Neural cell (in vitro differentiated cells): ENCODE measurements around the gene SLCO3A1. TPM values are rescaled to one million over a fixed set of nuclear protein-coding genes. Genes with fewer than 3 reads are reported as not detected.

Source experiments
- H2AFZ ChIP-seq: fragments of 200-600, 300-800 bp; sonication (generic), shearing (Covaris generic); 2 replicates; pipeline ENCODE4 v1.6.0; 2014; ENCODE audit warnings: low read depth, mild to moderate bottlenecking, antibody characterized with exemption, low read length, moderate library complexity
- H3F3A ChIP-seq: fragments of 200-600 bp; shearing (Covaris generic); 2 replicates; pipeline ENCODE4 v1.6.1; 2016; ENCODE audit warnings: mild to moderate bottlenecking, moderate library complexity, mixed read lengths, antibody characterized with exemption, low read length; ENCODE audit not compliant: insufficient read depth, poor library complexity, severe bottlenecking
- H3K27ac ChIP-seq: fragments of 200-600, 300-800 bp; sonication (generic), shearing (Covaris generic); 2 replicates; pipeline ENCODE4 v1.5.1; 2014; ENCODE audit warnings: mild to moderate bottlenecking, low read length, moderate library complexity
- H3K27me3 ChIP-seq: fragments of 300-800, 200-600 bp; sonication (generic), shearing (Covaris generic); 2 replicates; pipeline ENCODE4 v1.6.0; 2014; ENCODE audit warnings: mild to moderate bottlenecking, low read depth, low read length, moderate library complexity; ENCODE audit not compliant: insufficient read depth
- H3K36me3 ChIP-seq: fragments of 300-800, 200-600 bp; sonication (generic), shearing (Covaris generic); 2 replicates; pipeline ENCODE4 v1.5.1; 2014; ENCODE audit warnings: mild to moderate bottlenecking, antibody characterized with exemption, low read length, moderate library complexity; ENCODE audit not compliant: insufficient read depth
- H3K4me2 ChIP-seq: fragments of 300-800, 200-600 bp; sonication (generic), shearing (Covaris generic); 2 replicates; pipeline ENCODE4 v1.6.0; 2014; ENCODE audit warnings: mild to moderate bottlenecking, low read length
- H3K4me3 ChIP-seq: fragments of 300-800, 200-600 bp; sonication (generic), shearing (Covaris generic); 2 replicates; pipeline ENCODE4 v1.5.1; 2014; ENCODE audit warnings: mild to moderate bottlenecking, low read length, moderate library complexity
- H3K79me2 ChIP-seq: fragments of 200-600 bp; shearing (Covaris generic); replicated peaks from 2 replicates; pipeline ENCODE4 v1.6.0; 2014; ENCODE audit warnings: mild to moderate bottlenecking, low read length, moderate library complexity; ENCODE audit not compliant: insufficient read depth
- H3K9ac ChIP-seq: fragments of 300-800, 200-600 bp; sonication (generic), shearing (Covaris generic); 2 replicates; pipeline ENCODE4 v1.6.1; 2016; ENCODE audit warnings: mild to moderate bottlenecking, low read length, mixed read lengths
- H3K9me2 ChIP-seq: fragments of 200-600 bp; shearing (Covaris generic); 2 replicates; pipeline ENCODE4 v1.6.1; 2016; ENCODE audit warnings: mild to moderate bottlenecking, low read length, mixed read lengths; ENCODE audit not compliant: insufficient read depth
- H3K9me3 ChIP-seq: fragments of 200-600, 300-800 bp; sonication (generic), shearing (Covaris generic); 2 replicates; pipeline ENCODE4 v1.6.1; 2016; ENCODE audit warnings: mild to moderate bottlenecking, mixed run types, low read length, moderate library complexity, mixed read lengths
- H4K20me1 ChIP-seq: fragments of 200-600 bp; shearing (Covaris generic); 2 replicates; pipeline ENCODE4 v1.6.1; 2016; ENCODE audit warnings: mild to moderate bottlenecking, mixed run types; ENCODE audit not compliant: insufficient read depth
- CTCF ChIP-seq: fragments of 450-650 bp; IDR thresholded peaks from 2 replicates; pipeline ENCODE4 v1.5.1; 2014; ENCODE audit warnings: antibody characterized with exemption, mild to moderate bottlenecking, moderate library complexity; ENCODE audit not compliant: poor library complexity, severe bottlenecking
- EP300 ChIP-seq: fragments of 450-650 bp; conservative IDR thresholded peaks from 2 replicates; pipeline ENCODE4 v1.6.1; 2014; ENCODE audit warnings: antibody characterized with exemption, mild to moderate bottlenecking, moderate library complexity; ENCODE audit not compliant: poor library complexity, severe bottlenecking
- EZH2 ChIP-seq: fragments of 200-600, 300-800 bp; shearing (Covaris generic), sonication (generic); IDR thresholded peaks from 2 replicates; pipeline ENCODE4 v1.6.1; 2014; ENCODE audit warnings: antibody characterized with exemption, low read length, borderline replicate concordance, mild to moderate bottlenecking; ENCODE audit not compliant: insufficient read depth, poor library complexity, severe bottlenecking
- MXI1 ChIP-seq: fragments of 450-650 bp; conservative IDR thresholded peaks from 2 replicates; pipeline ENCODE4 v1.6.1; 2014; ENCODE audit warnings: antibody characterized with exemption, mild to moderate bottlenecking; ENCODE audit not compliant: poor library complexity, severe bottlenecking
- POLR2AphosphoS5 ChIP-seq: IDR thresholded peaks from 2 replicates; pipeline ENCODE4 v1.6.1; 2012
- RAD21 ChIP-seq: fragments of 450-650 bp; conservative IDR thresholded peaks from 2 replicates; pipeline ENCODE4 v1.6.1; 2014; ENCODE audit warnings: antibody characterized with exemption, mild to moderate bottlenecking, moderate library complexity
- SMC3 ChIP-seq: fragments of 450-650 bp; conservative IDR thresholded peaks from 2 replicates; pipeline ENCODE4 v1.6.1; 2014; ENCODE audit warnings: antibody characterized with exemption, mild to moderate bottlenecking, moderate library complexity; ENCODE audit not compliant: poor library complexity
- TAF1 ChIP-seq: IDR thresholded peaks from 2 replicates; pipeline ENCODE4 v1.6.1; 2012; ENCODE audit warnings: low read depth
- polyA plus RNA-seq: library from polyadenylated mRNA; depleted of rRNA; stranded (reverse); fragments of >200 nt; gene quantifications from 2 replicates; pipeline ENCODE4 v1.2.3, GENCODE V29; 2014
- TF ChIP-seq, protein P1 (sequence below): IDR thresholded peaks from 2 replicates; pipeline ENCODE4 v1.6.1; 2012; ENCODE audit warnings: borderline replicate concordance

The SLCO3A1 gene
- polyA plus RNA-seq, 1 donor from 2014 or later: 14.2 TPM

- H4K20me1 ChIP-seq: no peaks in the 10 kb centered on the region
- no peak overlapping the region for H3K9ac ChIP-seq
- H3K27ac ChIP-seq: no peak overlapping the region
- peaks cover 16% of the 10 kb centered on the region for H3F3A ChIP-seq
- no peak overlapping the region for H2AFZ ChIP-seq
- peaks cover 36% of the 10 kb centered on the region for H3K79me2 ChIP-seq
- H3K4me3 ChIP-seq: peak overlapping the region; percentile 18
- H3K4me2 ChIP-seq: no peak overlapping the region
- no peaks in the 10 kb centered on the region for H3K9me3 ChIP-seq
- TF ChIP-seq MXI1 (no peak), EZH2 (no peak), POLR2AphosphoS5 (no peak), RAD21 (no peak), EP300 (no peak), CTCF (no peak)
- TF ChIP-seq, protein P1, sequence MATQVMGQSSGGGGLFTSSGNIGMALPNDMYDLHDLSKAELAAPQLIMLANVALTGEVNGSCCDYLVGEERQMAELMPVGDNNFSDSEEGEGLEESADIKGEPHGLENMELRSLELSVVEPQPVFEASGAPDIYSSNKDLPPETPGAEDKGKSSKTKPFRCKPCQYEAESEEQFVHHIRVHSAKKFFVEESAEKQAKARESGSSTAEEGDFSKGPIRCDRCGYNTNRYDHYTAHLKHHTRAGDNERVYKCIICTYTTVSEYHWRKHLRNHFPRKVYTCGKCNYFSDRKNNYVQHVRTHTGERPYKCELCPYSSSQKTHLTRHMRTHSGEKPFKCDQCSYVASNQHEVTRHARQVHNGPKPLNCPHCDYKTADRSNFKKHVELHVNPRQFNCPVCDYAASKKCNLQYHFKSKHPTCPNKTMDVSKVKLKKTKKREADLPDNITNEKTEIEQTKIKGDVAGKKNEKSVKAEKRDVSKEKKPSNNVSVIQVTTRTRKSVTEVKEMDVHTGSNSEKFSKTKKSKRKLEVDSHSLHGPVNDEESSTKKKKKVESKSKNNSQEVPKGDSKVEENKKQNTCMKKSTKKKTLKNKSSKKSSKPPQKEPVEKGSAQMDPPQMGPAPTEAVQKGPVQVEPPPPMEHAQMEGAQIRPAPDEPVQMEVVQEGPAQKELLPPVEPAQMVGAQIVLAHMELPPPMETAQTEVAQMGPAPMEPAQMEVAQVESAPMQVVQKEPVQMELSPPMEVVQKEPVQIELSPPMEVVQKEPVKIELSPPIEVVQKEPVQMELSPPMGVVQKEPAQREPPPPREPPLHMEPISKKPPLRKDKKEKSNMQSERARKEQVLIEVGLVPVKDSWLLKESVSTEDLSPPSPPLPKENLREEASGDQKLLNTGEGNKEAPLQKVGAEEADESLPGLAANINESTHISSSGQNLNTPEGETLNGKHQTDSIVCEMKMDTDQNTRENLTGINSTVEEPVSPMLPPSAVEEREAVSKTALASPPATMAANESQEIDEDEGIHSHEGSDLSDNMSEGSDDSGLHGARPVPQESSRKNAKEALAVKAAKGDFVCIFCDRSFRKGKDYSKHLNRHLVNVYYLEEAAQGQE: no peak
- no peaks in the 10 kb centered on the region for H3K9me2 ChIP-seq
- no peaks in the 10 kb centered on the region for H3K36me3 ChIP-seq
- H3K27me3 ChIP-seq: no peaks in the 10 kb centered on the region
These were observed 151.6 kb downstream of the SLCO3A1 start for GRCh38 chr15:92005154-92005553.

GRCh38 chr15:92006186-92007028 is 152.9 kb downstream of the SLCO3A1 start:
- H3K4me2 ChIP-seq: no peak overlapping the region
- H4K20me1 ChIP-seq: no peaks in the 10 kb centered on the region
- H3K27ac ChIP-seq: no peak overlapping the region
- H2AFZ ChIP-seq: no peak overlapping the region
- no peak overlapping the region for H3K9ac ChIP-seq
- H3K9me3 ChIP-seq: no peaks in the 10 kb centered on the region
- no peaks in the 10 kb centered on the region for H3K36me3 ChIP-seq
- H3K9me2 ChIP-seq: no peaks in the 10 kb centered on the region
- H3K27me3 ChIP-seq: no peaks in the 10 kb centered on the region
- peaks cover 16% of the 10 kb centered on the region for H3F3A ChIP-seq
- peaks cover 45% of the 10 kb centered on the region for H3K79me2 ChIP-seq
- H3K4me3 ChIP-seq: peak overlapping the region; percentile 6
- TF ChIP-seq SMC3 (no peak), POLR2AphosphoS5 (no peak), EP300 (no peak), CTCF (no peak), MXI1 (no peak), TAF1 (no peak), RAD21 (no peak), EZH2 (no peak)
- TF ChIP-seq, protein P1: no peak
